Mesodermal cell (in vitro differentiated cells): ENCODE measurements around the gene ANKRD55. TPM values are rescaled to one million over a fixed set of nuclear protein-coding genes. Genes with fewer than 3 reads are reported as not detected.

Experiments used
- H3K27ac ChIP-seq: 2 replicates; pipeline ENCODE4 v1.7.0; 2013; ENCODE audit warnings: mild to moderate bottlenecking, low read depth, low read length, moderate library complexity; ENCODE audit not compliant: severe bottlenecking
- H3K36me3 ChIP-seq: 2 replicates; pipeline ENCODE4 v1.7.1; 2013; ENCODE audit warnings: mild to moderate bottlenecking, low read length, moderate library complexity; ENCODE audit not compliant: control insufficient read depth, insufficient read depth
- H3K4me1 ChIP-seq: one replicate; pipeline ENCODE4 v1.7.1; 2013; ENCODE audit warnings: mild to moderate bottlenecking, low read length; ENCODE audit not compliant: insufficient read depth, control insufficient read depth, poor library complexity, severe bottlenecking
- H3K4me3 ChIP-seq: 2 replicates; pipeline ENCODE4 v1.7.0; 2013; ENCODE audit warnings: low read length, control low read depth, mild to moderate bottlenecking; ENCODE audit not compliant: insufficient read depth, poor library complexity, severe bottlenecking; ENCODE audit errors: extremely low read depth
- H3K9me3 ChIP-seq: 2 replicates; pipeline ENCODE4 v1.7.1; 2013; ENCODE audit warnings: mild to moderate bottlenecking, low read length, moderate library complexity; ENCODE audit not compliant: control insufficient read depth
- WGBS, 2 experiments: methylation state at CpG; one replicate each; pipeline ENCODE4 v1.1.5; 2013; ENCODE audit warnings: missing lambda C conversion rate in 2 of 2; ENCODE audit not compliant: insufficient coverage in 2 of 2; 5-methylcytosine and 5-hydroxymethylcytosine counted together
- polyA plus RNA-seq, 2 experiments: library from polyadenylated mRNA; stranded (reverse); fragments of 50-300 nt; gene quantifications; one replicate each; pipeline ENCODE4 v1.2.3, GENCODE V29; 2013

The ANKRD55 gene
- 0.55 TPM for polyA plus RNA-seq (2013, experiment 1 of 2)
- 0.86 TPM for polyA plus RNA-seq (2013, experiment 2 of 2)

DNA sequence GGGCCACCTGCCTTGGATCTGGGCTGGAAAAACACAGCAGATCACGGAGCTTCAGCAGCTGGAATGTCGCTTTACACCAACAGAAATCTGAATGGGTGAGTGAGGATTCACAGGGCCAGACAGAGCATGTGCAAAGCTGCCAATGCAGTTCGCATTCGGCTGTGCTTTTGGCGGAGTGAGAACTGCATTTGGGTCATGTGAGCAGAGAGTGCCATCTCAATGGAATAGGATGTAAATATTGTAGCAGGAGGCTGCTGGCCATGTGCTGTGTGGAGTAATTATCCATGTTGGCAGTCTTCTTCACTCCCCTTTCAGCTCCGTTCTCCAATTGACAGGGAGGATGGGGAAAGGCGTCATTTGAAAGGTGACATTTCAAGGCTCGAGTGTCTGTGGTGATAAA is at the start of gene ANKRD55:
TSS of gene ANKRD55 (minus strand) at position 101 of the 400 bp plus-strand sequence. CDS start 417 bp downstream, outside the sequence.
- Histone ChIP-seq H3K4me1 (peaks cover 2% of the 10 kb centered on the region), H3K36me3 (no peaks in the 10 kb centered on the region), H3K9me3 (no peaks in the 10 kb centered on the region), H3K4me3 (no peak within 1 kb of the TSS), H3K27ac (no peak within 1 kb of the TSS)
- 81 to 85% methylated on average over 5 to 7 of the region's 8 CpGs for WGBS, 2 experiments

DNA sequence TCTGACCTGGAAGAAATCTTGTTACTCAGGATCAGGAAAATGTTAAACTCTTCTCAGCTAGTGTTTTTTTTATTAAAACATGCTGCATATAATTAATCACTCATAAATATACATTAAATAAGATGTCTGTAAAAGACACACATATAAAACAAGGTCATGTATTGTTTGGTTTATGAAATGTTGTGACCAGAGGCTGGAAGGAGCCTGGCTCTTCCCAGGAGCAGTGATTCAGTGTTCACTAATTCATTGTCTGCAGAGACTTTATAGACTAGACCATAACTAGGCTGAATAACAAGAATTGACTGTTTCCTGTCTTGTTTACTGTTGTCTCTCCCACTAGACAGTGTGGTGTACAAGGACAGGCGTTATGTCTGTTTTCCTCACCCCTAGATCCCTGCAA is 49.1 kb upstream of the ANKRD55 start:
- Histone ChIP-seq H3K4me3 (no peak overlapping the region), H3K36me3 (no peaks in the 10 kb centered on the region), H3K4me1 (peaks cover 27% of the 10 kb centered on the region), H3K9me3 (peaks cover 17% of the 10 kb centered on the region), H3K27ac (no peak overlapping the region)
- no CpG with 5 or more reads among the region's 1 CpG for WGBS, 2 experiments

DNA sequence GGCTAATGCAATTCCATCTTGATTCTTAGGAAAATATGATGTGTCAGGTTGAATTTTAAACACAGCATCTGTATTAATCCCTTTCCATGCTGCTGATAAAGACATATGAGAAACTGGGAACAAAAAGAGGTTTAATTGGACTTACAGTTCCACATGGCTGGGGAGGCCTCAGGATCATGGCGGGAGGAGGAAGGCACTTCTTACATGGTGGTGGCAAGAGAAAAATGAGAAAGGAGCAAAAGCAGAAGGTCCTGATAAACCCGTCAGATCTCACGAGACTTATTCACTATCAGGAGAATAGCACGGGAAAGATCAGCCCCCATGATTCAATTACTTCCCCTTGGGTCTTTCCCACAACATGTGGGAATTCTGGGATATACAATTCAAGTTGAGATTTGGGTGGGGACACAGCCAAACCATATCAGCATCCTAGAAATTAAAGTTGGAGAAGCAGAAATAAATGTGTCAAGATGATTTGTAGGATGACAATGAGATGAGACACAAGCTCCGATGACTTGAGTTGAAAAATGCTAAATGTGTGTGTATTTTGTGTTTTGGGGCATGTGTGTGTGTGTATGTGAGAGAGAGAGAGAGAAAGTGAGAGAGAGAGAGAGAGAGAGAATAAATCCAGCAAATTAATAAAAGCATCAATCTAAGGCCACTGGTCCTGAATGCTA is 48.5 kb upstream of the ANKRD55 start:
- WGBS, 2 experiments: 72 to 94% methylated on average over 1 to 4 of the region's 5 CpGs
- Histone ChIP-seq H3K27ac (no peak overlapping the region), H3K4me3 (no peak overlapping the region), H3K36me3 (no peaks in the 10 kb centered on the region), H3K9me3 (peaks cover 17% of the 10 kb centered on the region), H3K4me1 (peaks cover 27% of the 10 kb centered on the region)

DNA sequence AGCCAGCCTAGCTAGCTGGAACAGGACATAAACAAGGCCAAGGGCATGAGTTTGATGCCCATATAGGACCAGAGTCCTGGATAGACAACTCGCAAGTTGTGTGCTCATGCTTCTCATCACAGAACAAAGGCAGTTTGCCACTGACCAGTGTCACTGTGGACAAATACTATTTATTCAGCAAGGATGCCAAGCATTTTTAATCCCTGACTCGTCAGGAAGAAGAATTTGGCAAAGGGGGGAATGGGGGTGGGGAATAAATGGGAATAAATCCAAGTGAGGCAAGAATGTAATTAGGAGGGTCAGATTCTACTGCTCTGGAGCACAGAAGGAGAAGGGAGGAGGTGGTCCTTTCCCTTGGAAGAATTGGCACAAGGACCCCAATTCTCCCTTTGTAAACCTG is 46.8 kb upstream of the ANKRD55 start:
- peak overlapping the region; percentile 72 for H3K27ac ChIP-seq
- no peaks in the 10 kb centered on the region for H3K36me3 ChIP-seq
- H3K4me1 ChIP-seq: peaks cover 27% of the 10 kb centered on the region
- no peak overlapping the region for H3K4me3 ChIP-seq
- peaks cover 25% of the 10 kb centered on the region for H3K9me3 ChIP-seq
- WGBS, 2 experiments: 0 to 25% methylated on average over 1 of the region's 2 CpGs

DNA sequence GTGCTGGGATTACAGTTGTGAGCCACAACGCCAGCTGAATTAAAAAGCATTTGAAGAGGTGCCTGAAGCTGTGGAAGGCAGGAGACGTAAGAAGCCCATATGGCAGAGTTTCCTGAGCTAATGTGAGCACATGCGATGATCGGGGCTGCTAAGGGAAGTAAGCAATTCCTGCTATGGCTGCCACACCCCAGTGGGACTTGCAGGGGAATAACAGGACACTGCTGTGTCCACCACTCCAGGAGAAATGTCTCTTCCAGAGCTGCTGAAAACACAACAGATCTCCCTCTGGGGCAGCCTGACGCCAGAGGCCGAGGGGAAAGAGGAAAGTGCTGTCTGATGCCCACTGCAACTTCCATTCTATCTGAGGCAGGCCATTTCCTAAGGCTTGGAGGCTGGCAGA is 46.2 kb upstream of the ANKRD55 start:
- H3K4me3 ChIP-seq: no peak overlapping the region
- 89 to 96% methylated on average over 6 of the region's 6 CpGs for WGBS, 2 experiments

DNA sequence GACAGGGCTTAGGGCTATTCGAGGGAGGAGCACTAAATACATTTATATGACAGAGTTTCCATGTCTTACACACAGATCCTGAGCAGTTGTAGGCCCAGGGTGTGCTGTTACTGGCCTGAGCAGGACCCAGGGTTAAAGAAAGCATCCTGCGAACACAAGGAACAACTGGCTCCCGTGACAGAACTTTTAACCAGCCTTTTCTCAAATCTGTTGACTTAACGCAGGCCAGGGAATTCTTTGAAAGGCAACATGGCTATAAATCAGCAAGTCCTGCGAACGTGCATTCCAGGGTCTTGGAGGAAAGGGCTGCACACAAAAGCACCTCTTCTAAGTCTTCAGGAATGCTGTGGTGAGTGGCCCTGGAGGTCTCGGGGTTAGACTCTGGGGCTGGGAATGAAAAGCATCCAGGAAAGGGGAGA is 45.2 kb upstream of the ANKRD55 start:
- H3K4me1 ChIP-seq: peaks cover 31% of the 10 kb centered on the region
- H3K27ac ChIP-seq: peak overlapping the region; percentile 90
- 72 to 80% methylated on average over 6 to 7 of the region's 7 CpGs for WGBS, 2 experiments
- no peak overlapping the region for H3K4me3 ChIP-seq
- H3K9me3 ChIP-seq: peaks cover 25% of the 10 kb centered on the region
- no peaks in the 10 kb centered on the region for H3K36me3 ChIP-seq

More for the DNA sequence above, 46.2 kb upstream of the ANKRD55 start:
- Histone ChIP-seq H3K27ac (peak overlapping the region; percentile 72), H3K36me3 (no peaks in the 10 kb centered on the region), H3K9me3 (peaks cover 25% of the 10 kb centered on the region), H3K4me1 (peaks cover 27% of the 10 kb centered on the region)

DNA sequence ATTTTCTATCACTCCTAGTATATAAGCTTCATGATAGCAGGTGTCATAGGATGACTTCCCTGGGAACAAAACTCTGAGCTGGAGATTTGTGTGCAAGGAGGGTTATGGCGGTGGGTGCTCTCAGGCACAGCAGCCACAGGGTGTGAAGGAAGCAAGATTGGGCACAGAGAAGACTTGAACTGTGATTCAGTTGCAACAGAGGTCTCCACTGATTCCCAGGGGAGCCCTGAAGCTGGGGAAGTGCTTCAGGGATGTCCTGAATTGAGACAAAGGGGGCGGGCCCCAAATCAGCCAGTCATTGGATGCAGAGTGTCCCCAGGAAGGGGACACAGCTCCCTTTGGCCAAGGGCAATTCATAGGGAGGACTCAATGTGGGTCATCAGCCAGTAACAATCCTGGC is 44.4 kb upstream of the ANKRD55 start:
- 89 to 92% methylated on average over 1 to 2 of the region's 2 CpGs for WGBS, 2 experiments
- H3K27ac ChIP-seq: peak overlapping the region; percentile 90
- H3K4me3 ChIP-seq: no peak overlapping the region

DNA sequence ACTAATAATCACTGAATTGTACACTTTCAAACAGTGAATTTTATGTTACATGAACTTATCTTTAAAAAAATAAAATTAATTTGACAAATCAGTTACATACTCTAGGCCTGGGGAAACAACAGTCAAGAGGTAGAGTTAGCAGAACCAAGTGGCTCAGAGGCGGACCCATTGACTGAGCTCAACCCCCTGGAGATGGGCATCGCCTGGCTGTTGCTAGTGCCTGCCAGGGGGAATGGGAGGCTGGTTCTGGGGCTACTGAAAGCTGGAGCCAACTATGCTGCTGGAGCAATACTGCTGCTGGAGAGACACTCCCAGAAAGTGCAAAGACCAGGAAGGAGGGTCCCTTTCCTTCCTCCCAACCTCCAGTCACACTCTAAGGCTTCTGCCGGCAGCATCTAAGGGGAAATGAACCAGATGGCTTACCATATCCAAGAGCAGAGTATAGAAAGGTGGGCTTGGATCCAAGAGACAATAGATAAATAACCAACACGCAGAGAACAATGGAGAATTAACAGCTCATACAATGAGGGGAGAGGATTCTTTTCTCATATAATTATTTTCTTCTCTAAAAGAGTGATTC is 40.3 kb upstream of the ANKRD55 start:
- H3K36me3 ChIP-seq: no peaks in the 10 kb centered on the region
- H3K4me3 ChIP-seq: no peak overlapping the region
- peaks cover 13% of the 10 kb centered on the region for H3K4me1 ChIP-seq
- 93 to 100% methylated on average over 2 of the region's 4 CpGs for WGBS, 2 experiments
- no peak overlapping the region for H3K27ac ChIP-seq
- peaks cover 10% of the 10 kb centered on the region for H3K9me3 ChIP-seq

More for the DNA sequence above, 44.4 kb upstream of the ANKRD55 start:
- Histone ChIP-seq H3K36me3 (no peaks in the 10 kb centered on the region), H3K4me1 (peaks cover 31% of the 10 kb centered on the region), H3K9me3 (peaks cover 25% of the 10 kb centered on the region)

DNA sequence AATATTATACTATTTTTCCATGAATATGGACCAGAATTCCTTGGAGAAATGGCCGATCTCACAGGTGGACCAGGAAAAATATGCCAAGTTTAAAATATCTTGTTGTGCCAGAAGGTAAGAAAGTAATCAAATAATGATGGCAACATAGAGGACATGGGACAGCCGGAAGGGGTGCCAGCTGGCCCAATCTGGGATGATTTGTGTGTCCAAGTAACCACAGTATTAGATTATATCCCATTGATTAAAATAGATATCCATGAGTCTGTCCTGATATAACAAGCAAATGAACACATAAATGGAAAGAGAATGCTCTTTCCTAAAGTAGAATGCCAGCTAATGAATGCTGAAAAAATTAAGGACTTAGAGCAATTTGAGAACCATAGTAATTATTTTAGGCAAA is 39.6 kb upstream of the ANKRD55 start:
- peaks cover 9% of the 10 kb centered on the region for H3K9me3 ChIP-seq
- 100% methylated on average over 1 of the region's 2 CpGs; no CpG with 5 or more reads in 1 of the 2 experiments for WGBS, 2 experiments
- no peak overlapping the region for H3K4me3 ChIP-seq
- no peaks in the 10 kb centered on the region for H3K36me3 ChIP-seq
- H3K27ac ChIP-seq: no peak overlapping the region
- peaks cover 7% of the 10 kb centered on the region for H3K4me1 ChIP-seq

DNA sequence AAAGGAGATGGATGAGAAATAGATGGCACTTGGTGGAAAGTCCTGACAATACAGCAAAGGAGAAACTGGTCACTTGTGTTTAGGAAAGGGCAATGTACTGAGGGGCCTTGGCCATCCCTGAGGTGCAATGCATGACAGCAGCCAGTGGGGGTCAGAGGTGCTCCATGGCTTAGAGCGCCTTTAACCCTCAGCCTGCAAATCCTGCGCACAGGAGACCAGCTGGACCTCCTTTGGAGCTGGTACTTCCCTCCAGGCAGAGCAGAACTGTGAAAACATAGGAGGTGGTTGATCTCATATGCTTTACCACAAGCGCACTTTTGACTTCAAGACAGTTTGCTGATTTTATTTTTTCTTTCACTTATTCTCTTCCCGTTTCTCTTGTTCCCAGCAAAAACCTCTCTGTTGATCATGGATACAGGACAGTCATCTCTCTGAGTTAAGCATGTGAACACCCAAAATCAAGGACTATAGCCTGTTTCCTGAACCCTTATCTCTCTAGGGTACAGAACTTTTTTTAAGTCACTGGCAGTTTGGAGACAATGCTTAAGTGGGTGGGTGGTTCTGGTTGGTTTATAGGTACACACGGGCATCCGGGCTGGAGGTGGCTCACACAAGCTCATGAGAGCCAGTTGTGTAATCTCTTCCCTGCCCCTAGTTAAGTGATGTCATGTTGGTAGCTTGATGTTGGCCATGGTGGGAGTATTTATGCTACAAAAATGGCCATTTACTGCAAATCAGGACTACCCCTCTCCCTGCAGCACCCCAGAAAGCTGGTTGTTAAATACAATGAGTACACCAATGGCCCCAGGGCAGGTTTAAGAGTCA is 37.6 kb upstream of the ANKRD55 start:
- 71 to 75% methylated on average over 4 of the region's 6 CpGs for WGBS, 2 experiments
- Histone ChIP-seq H3K27ac (peak overlapping the region; percentile 0), H3K4me1 (peaks cover 4% of the 10 kb centered on the region), H3K36me3 (no peaks in the 10 kb centered on the region), H3K4me3 (no peak overlapping the region), H3K9me3 (peaks cover 7% of the 10 kb centered on the region)
